ENCODE results near the gene ACAT2. TPM values are rescaled to one million over a fixed set of nuclear protein-coding genes. Genes with fewer than 3 reads are reported as not detected.
"Not testable (repeated sequence)": the region's sequence is repeated elsewhere in the genome, so short reads cannot be mapped to it uniquely, and the experiment has no call there.

ACAT2 gene
- total RNA-seq, 2 experiments from 2014 or later, result 70.8 to 74.1 TPM

GRCh38 chr6:159788753-159789376 is 27.0 kb downstream of the ACAT2 start:
- H3K9me3 Mint-ChIP-seq, result no peaks in the 10 kb centered on the region
- ChIA-PET CTCF (interaction anchor here (1.3 to 1.4 kb wide), 2 partner anchors 17 to 24 kb away, joined by 3 to 4 read pairs; no protein-coding TSS in a partner anchor), POLR2A (interaction anchor here (0.5 to 5.1 kb wide), 14 partner anchors 9 to 182 kb away, joined by 3 to 40 read pairs (median 12); partner anchors contain the start of genes ACAT2, SOD2 and WTAP)
- H3K27me3 Mint-ChIP-seq, result no peaks in the 10 kb centered on the region
- H3K27ac Mint-ChIP-seq, result peak overlapping the region; percentile 88
- intact Hi-C loops (cut with micrococcal nuclease), result loop anchor here (1.0 to 5.0 kb wide), 4 partner anchors 27 to 186 kb away; partner anchors contain the start of genes ACAT2, SOD2 and WTAP
- H3K4me3 Mint-ChIP-seq, result peak overlapping the region; percentile 98
- no peak for TF ChIP-seq CTCF (IDR thresholded peaks at IDR 0.05)
- ATAC-seq (no peak), DNase-seq (peak; percentile 44)
- peaks cover 56% of the 10 kb centered on the region for H3K4me1 Mint-ChIP-seq (ENCODE audit: low read depth)
- peaks cover 78% of the 10 kb centered on the region for H3K36me3 Mint-ChIP-seq (ENCODE audit: low read depth)

GRCh38 chr6:159789377-159790148 is 27.7 kb downstream of the ACAT2 start, which contains the start of gene TCP1:
TSS of gene TCP1 (minus strand) at chr6:159789602. CDS start at chr6:159789468, 134 bp downstream.
- ATAC-seq (peak; percentile 87), DNase-seq (peak; percentile 100)
- CTCF ChIA-PET, result interaction anchor here (0.6 to 3.7 kb wide), 15 partner anchors 8 to 710 kb away, joined by 3 to 21 read pairs (median 4); partner anchors contain the start of genes SOD2 and WTAP
- Mint-ChIP-seq H3K4me3 (peak within 1 kb of the TSS; percentile 98), H3K27me3 (no peaks in the 10 kb centered on the region), H3K4me1 (ENCODE audit: low read depth) (peaks cover 58% of the 10 kb centered on the region), H3K9me3 (no peaks in the 10 kb centered on the region), H3K27ac (peak within 1 kb of the TSS; percentile 99), H3K36me3 (ENCODE audit: low read depth) (peaks cover 79% of the 10 kb centered on the region)
- intact Hi-C loops (cut with micrococcal nuclease), result loop anchor here (1.0 to 5.0 kb wide), 4 partner anchors 27 to 185 kb away; partner anchors contain the start of genes ACAT2, SOD2 and WTAP
- POLR2A ChIA-PET, result interaction anchor here (0.5 to 5.1 kb wide), 20 partner anchors 10 to 182 kb away, joined by 3 to 40 read pairs (median 4); partner anchors contain the start of genes ACAT2, IGF2R, SOD2 and WTAP
- no peak for TF ChIP-seq CTCF (IDR thresholded peaks at IDR 0.05)

GRCh38 chr6:159790149-159790955 is 28.5 kb downstream of the ACAT2 start, which contains the start of gene MRPL18:
TSS of gene MRPL18 (plus strand) at chr6:159790467. CDS start at chr6:159790588, 121 bp downstream.
- POLR2A ChIA-PET, result interaction anchor here (0.8 to 5.1 kb wide), 20 partner anchors 14 to 188 kb away, joined by 3 to 40 read pairs (median 3); partner anchors contain the start of genes IGF2R, SOD2 and WTAP
- peak; percentile 85 for ATAC-seq
- H3K27ac Mint-ChIP-seq, result peak within 1 kb of the TSS; percentile 99
- intact Hi-C loops (cut with micrococcal nuclease), result no loop called here
- H3K9me3 Mint-ChIP-seq, result no peaks in the 10 kb centered on the region
- peaks cover 72% of the 10 kb centered on the region for H3K36me3 Mint-ChIP-seq (ENCODE audit: low read depth)
- H3K27me3 Mint-ChIP-seq, result no peaks in the 10 kb centered on the region
- DNase-seq, result peak; percentile 96
- peaks cover 56% of the 10 kb centered on the region for H3K4me1 Mint-ChIP-seq (ENCODE audit: low read depth)
- TF ChIP-seq CTCF (IDR thresholded peaks at IDR 0.05), result no peak
- H3K4me3 Mint-ChIP-seq, result peak within 1 kb of the TSS; percentile 98
- CTCF ChIA-PET, result interaction anchor here (0.6 to 3.7 kb wide), 21 partner anchors 8 to 710 kb away, joined by 3 to 21 read pairs (median 4); partner anchors contain the start of genes SOD2 and WTAP

- intact Hi-C loops (cut with micrococcal nuclease), result no loop called here
- peak overlapping the region; percentile 98 for H3K4me3 Mint-ChIP-seq
- peaks cover 66% of the 10 kb centered on the region for H3K36me3 Mint-ChIP-seq (ENCODE audit: low read depth)
- no peak for TF ChIP-seq CTCF (IDR thresholded peaks at IDR 0.05)
- ChIA-PET POLR2A (interaction anchor here (0.8 to 5.1 kb wide), 14 partner anchors 22 to 188 kb away, joined by 3 to 40 read pairs (median 4); partner anchors contain the start of genes IGF2R, SOD2 and WTAP), CTCF (interaction anchor here (0.8 to 3.7 kb wide), 17 partner anchors 9 to 711 kb away, joined by 3 to 21 read pairs (median 3); partner anchors contain the start of genes SOD2 and WTAP)
- H3K9me3 Mint-ChIP-seq, result no peaks in the 10 kb centered on the region
- no peak for ATAC-seq
- peaks cover 51% of the 10 kb centered on the region for H3K4me1 Mint-ChIP-seq (ENCODE audit: low read depth)
- no peaks in the 10 kb centered on the region for H3K27me3 Mint-ChIP-seq
- H3K27ac Mint-ChIP-seq, result peak overlapping the region; percentile 99
- peak; percentile 47 for DNase-seq
Observed at GRCh38 chr6:159790956-159791598, 29.2 kb downstream of the ACAT2 start.

GRCh38 chr6:159794976-159795375 is 33.1 kb downstream of the ACAT2 start:
- H3K4me1 Mint-ChIP-seq (ENCODE audit: low read depth), result peaks cover 48% of the 10 kb centered on the region
- POLR2A ChIA-PET; ATAC-seq; H3K27me3 Mint-ChIP-seq; intact Hi-C loops (cut with micrococcal nuclease); H3K4me3 Mint-ChIP-seq; H3K9me3 Mint-ChIP-seq; DNase-seq; CTCF ChIA-PET: not testable (repeated sequence)
- peak overlapping the region; percentile 44 for H3K27ac Mint-ChIP-seq
- peaks cover 59% of the 10 kb centered on the region for H3K36me3 Mint-ChIP-seq (ENCODE audit: low read depth)
